Skeletal muscle satellite cell (primary cell): Measurements from ENCODE around the gene ALDH18A1. TPM values are rescaled to one million over a fixed set of nuclear protein-coding genes. Genes with fewer than 3 reads are reported as not detected.
A peak's percentile ranks its signal among the peaks of the same experiment; 100 is the strongest.

Source experiments
- H3K27me3 ChIP-seq: 2 replicates; pipeline ENCODE4 v1.7.0; 2013; ENCODE audit warnings: low read length; ENCODE audit not compliant: control insufficient read depth, insufficient read depth
- H3K36me3 ChIP-seq: 2 replicates; pipeline ENCODE4 v1.7.0; 2013; ENCODE audit warnings: mild to moderate bottlenecking, control low read depth, low read length; ENCODE audit not compliant: insufficient read depth
- H3K4me1 ChIP-seq: 2 replicates; pipeline ENCODE4 v1.7.0; 2013; ENCODE audit warnings: low read length; ENCODE audit not compliant: control insufficient read depth, insufficient read depth
- H3K4me2 ChIP-seq: 2 replicates; pipeline ENCODE4 v1.7.0; 2013; ENCODE audit warnings: mild to moderate bottlenecking, low read length
- H3K4me3 ChIP-seq: 2 replicates; pipeline ENCODE4 v1.7.0; 2013; ENCODE audit warnings: low read length
- H3K9ac ChIP-seq: 2 replicates; pipeline ENCODE4 v1.7.0; 2013; ENCODE audit warnings: mild to moderate bottlenecking, low read depth, low read length, moderate library complexity
- H3K9me3 ChIP-seq: replicated peaks from 2 replicates; pipeline ENCODE4 v1.7.0; 2013; ENCODE audit warnings: mild to moderate bottlenecking, control low read depth, low read length
- total RNA-seq: library from RNA; depleted of rRNA; stranded (reverse); fragments of >200 nt; gene quantifications from 2 replicates; pipeline ENCODE4 v1.2.3, GENCODE V29; 2012; rRNA removed

The ALDH18A1 gene
- 108 and 110 TPM in 2 replicates for total RNA-seq

DNA sequence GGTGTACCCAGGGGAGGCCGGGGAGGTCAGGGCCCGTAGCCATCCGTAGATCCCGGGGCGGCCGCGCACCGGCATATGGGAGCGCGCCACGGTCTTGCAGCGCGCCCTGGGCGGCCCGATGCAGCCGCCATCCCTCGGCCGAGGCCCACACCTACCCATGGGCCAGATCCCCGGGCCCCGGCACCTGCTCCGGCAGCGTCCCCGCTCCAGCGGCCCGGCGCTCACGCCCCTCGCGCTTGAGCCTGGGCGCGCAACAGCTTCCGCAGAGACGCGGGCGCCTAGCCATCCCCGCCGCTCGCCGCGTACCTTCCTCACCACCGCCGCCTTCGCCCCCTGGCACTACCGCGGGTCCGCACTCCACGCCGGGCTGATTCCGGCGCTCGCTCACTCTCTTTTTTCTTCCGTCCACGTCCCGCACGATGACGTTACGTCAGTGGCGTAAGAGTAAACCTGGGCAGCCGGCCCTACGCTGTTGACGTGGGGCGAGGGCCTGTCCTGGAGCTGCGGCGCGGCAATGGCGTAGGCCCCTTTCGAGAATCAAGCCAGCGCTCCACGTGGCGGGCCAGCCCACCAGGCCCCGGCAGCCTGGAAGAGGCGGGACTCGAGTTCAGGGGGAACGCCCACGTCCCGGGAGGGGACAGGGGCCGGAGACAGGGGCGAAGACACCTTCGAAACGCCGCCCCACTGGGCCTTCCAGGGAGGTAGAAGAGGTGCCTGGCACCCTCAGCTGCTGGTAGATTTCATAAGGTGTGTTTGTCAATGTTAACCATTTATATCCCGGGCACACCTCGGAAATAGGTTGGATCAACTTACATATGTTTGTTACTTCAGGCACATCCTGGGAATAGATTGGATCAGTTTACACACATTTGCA is at the start of gene ALDH18A1:
Gene ALDH18A1, minus strand, starts transcription at position 421 of the 874 bp plus-strand sequence. CDS start 3,334 bp downstream, outside the sequence.
- Histone ChIP-seq H3K4me1 (peaks cover 14% of the 10 kb centered on the region), H3K36me3 (peaks cover 16% of the 10 kb centered on the region), H3K27me3 (no peaks in the 10 kb centered on the region), H3K9me3 (no peaks in the 10 kb centered on the region), H3K9ac (peak within 1 kb of the TSS; percentile 92), H3K4me2 (peak within 1 kb of the TSS; percentile 97), H3K4me3 (peak within 1 kb of the TSS; percentile 99)

GRCh38 chr10:95698415-95698814 is 41.9 kb upstream of the ALDH18A1 start:
- H3K9me3 ChIP-seq: no peaks in the 10 kb centered on the region
- no peaks in the 10 kb centered on the region for H3K4me1 ChIP-seq
- no peaks in the 10 kb centered on the region for H3K36me3 ChIP-seq
- no peak overlapping the region for H3K4me2 ChIP-seq
- no peak overlapping the region for H3K4me3 ChIP-seq
- H3K9ac ChIP-seq: no peak overlapping the region
- H3K27me3 ChIP-seq: peaks cover 8% of the 10 kb centered on the region

DNA sequence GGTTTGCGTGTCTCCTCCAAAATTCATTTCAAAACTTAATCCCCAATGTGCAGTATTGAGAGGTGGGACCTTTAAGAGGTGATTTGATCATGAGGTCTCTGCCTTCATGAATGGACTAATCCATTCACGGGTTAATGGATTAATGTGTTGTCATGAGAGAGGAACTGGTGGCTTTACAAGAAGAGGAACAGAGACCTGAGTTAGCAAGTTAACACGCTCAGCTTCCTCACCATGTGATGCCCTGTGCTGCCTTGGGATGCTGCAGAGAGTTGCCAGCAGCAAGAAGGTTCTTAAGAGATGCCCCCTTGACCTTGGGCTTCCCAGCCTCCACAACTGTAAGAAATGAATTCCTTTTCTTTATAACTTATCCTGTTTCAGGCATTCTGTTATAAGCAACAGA is 40.9 kb upstream of the ALDH18A1 start:
- Histone ChIP-seq H3K27me3 (peaks cover 8% of the 10 kb centered on the region), H3K4me3 (no peak overlapping the region), H3K4me2 (no peak overlapping the region), H3K36me3 (no peaks in the 10 kb centered on the region), H3K9ac (no peak overlapping the region), H3K4me1 (peaks cover 7% of the 10 kb centered on the region), H3K9me3 (no peaks in the 10 kb centered on the region)

GRCh38 chr10:95694665-95695064 is 38.2 kb upstream of the ALDH18A1 start:
- no peak overlapping the region for H3K4me2 ChIP-seq
- peaks cover 8% of the 10 kb centered on the region for H3K4me1 ChIP-seq
- no peaks in the 10 kb centered on the region for H3K9me3 ChIP-seq
- no peak overlapping the region for H3K4me3 ChIP-seq
- H3K27me3 ChIP-seq: peaks cover 8% of the 10 kb centered on the region
- peaks cover 5% of the 10 kb centered on the region for H3K36me3 ChIP-seq
- no peak overlapping the region for H3K9ac ChIP-seq

DNA sequence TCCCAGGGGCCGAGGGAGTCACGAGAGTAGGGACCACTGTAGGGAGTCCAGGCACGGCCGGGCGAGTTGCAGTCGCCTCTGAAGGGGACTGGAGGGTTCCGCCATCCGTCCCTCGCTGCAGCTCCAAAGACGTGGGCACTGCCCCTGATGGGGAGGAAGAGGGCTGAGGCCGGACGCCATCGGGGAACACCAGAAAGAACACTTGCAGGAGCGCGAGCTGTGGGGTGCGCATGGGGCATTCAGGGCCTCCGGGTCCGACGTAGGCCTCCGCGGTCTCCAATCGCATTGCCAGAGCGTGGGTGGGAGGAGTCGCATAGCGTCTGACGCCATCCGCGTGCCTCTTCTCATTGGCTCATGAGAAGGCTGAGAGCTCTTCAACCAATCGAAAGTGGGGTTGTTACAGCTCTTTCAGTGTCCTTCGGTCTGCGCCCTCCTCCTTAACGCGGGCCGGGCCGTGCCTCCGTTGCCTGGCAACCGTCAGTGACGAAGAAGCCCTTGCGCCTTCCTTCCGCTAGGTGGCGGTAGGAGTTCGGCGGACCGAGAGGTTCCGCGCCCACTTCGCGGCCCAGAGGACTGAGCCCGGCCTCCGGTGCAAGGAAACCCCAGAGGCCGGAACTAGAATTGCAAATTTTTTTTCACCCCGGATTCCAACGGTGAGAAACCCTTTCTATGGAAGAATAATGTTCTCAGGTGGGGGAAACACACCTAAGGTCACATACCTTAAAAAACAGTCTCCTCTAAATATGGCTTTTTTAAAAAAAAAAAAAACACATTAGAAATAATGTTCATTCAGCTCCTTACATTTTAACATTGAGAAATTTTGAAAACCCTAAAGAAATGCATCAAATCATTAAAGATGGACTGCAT is 37.4 kb upstream of the ALDH18A1 start, which contains the start of gene TCTN3:
Gene TCTN3, minus strand, starts transcription at position 260 of the 867 bp plus-strand sequence. Its CDS starts 28 bp downstream, at position 232.
- Histone ChIP-seq H3K36me3 (peaks cover 7% of the 10 kb centered on the region), H3K9ac (peak within 1 kb of the TSS; percentile 93), H3K4me1 (peaks cover 8% of the 10 kb centered on the region), H3K27me3 (peaks cover 8% of the 10 kb centered on the region), H3K4me3 (peak within 1 kb of the TSS; percentile 93), H3K4me2 (peak within 1 kb of the TSS; percentile 86), H3K9me3 (no peaks in the 10 kb centered on the region)

DNA sequence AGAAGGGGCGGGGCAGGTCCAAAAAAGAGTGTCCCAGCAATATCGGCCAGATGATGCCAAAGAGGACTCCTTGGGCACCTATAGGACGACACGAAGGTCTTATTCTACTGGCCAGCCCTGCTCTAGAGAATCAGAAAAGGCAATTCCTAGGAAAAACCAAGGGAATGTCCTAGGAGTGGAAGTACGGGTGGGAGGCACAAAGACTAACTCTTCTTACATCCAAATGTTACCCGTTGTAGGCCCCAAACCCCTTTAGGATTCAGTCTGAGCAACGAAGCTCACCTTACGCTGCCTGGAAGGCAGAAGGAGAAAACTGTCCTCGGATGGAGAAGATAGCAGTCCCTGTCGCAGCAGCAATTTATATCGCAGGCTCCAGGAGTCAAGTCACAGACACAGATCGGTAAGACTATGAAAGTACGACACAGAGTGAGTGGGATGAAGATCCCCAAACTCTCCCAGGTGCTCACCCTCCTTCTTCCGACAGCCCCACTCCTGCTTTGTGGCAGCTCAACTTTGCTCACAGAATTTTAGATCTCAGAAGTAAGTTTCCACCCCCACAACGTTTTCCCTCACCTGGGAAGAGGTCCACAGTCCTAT is 36.7 kb upstream of the ALDH18A1 start:
- Histone ChIP-seq H3K4me1 (peaks cover 8% of the 10 kb centered on the region), H3K27me3 (peaks cover 5% of the 10 kb centered on the region), H3K4me2 (peak overlapping the region; percentile 86), H3K9me3 (no peaks in the 10 kb centered on the region), H3K9ac (peak overlapping the region; percentile 93), H3K4me3 (peak overlapping the region; percentile 93), H3K36me3 (peaks cover 13% of the 10 kb centered on the region)

DNA sequence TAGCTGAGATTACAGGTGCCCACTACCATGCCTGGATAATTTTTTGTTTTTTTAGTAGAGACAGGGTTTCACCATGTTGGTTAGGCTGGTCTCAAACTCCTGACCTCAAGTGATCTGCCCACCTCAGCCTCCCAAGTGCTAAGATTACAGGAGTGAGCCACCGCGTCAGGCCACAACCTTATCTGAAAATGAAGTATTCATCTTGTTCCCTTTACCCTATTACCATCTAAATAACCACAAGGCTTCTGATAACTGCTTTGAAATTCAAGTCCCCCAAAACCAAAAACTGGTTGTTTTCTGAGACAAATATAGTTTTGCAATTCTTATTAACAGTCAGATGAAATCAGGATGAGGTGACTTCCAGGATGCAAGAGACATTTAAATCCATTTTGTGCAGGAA is 34.8 kb upstream of the ALDH18A1 start:
- Histone ChIP-seq H3K4me1 (peaks cover 8% of the 10 kb centered on the region), H3K9me3 (no peaks in the 10 kb centered on the region), H3K27me3 (no peaks in the 10 kb centered on the region), H3K9ac (no peak overlapping the region), H3K4me3 (no peak overlapping the region), H3K4me2 (no peak overlapping the region), H3K36me3 (peaks cover 25% of the 10 kb centered on the region)

GRCh38 chr10:95688648-95689047 is 32.1 kb upstream of the ALDH18A1 start:
- H3K36me3 ChIP-seq: peaks cover 45% of the 10 kb centered on the region
- H3K27me3 ChIP-seq: no peaks in the 10 kb centered on the region
- H3K9me3 ChIP-seq: no peaks in the 10 kb centered on the region
- peaks cover 8% of the 10 kb centered on the region for H3K4me1 ChIP-seq
- no peak overlapping the region for H3K4me3 ChIP-seq
- no peak overlapping the region for H3K4me2 ChIP-seq
- no peak overlapping the region for H3K9ac ChIP-seq

- no peak overlapping the region for H3K9ac ChIP-seq
- H3K4me1 ChIP-seq: no peaks in the 10 kb centered on the region
- no peak overlapping the region for H3K4me3 ChIP-seq
- no peaks in the 10 kb centered on the region for H3K9me3 ChIP-seq
- no peak overlapping the region for H3K4me2 ChIP-seq
- peaks cover 63% of the 10 kb centered on the region for H3K36me3 ChIP-seq
- no peaks in the 10 kb centered on the region for H3K27me3 ChIP-seq
Measured at GRCh38 chr10:95683966-95684365, 27.5 kb upstream of the ALDH18A1 start.

DNA sequence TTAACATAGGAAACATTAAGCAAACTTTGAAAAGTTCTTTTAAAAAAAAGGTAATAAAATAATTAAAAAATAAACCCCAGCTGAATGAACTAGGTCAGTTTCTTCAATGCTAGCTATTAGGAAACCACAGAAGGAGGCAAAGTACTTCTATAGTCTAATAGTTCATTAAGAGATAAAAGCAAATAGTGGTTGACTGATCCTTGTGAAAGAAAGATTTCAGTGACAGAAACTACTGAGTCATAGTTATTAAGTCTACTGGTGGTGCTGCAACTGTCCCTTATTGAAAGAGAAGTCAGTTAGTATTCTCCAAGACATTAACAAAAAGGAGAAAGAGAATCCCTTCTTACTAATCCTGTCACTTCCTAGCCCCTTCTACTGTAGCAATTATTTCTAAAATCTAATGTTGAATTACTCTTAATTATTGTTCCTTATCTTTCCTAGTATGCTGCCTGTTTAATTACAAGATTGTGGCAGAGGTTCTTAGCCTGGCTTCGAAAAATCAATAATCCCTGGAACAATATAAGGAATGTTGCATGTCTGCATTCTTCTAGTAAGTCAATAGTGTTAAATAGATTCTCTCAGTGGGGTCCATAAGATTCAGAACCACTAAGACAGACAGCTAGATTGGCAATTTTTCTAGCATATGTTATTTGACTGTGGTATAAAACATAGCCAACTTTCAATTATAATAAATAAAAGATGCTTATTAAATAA is 19.0 kb upstream of the ALDH18A1 start:
- Histone ChIP-seq H3K9ac (no peak overlapping the region), H3K9me3 (no peaks in the 10 kb centered on the region), H3K4me2 (no peak overlapping the region), H3K36me3 (peaks cover 21% of the 10 kb centered on the region), H3K4me1 (no peaks in the 10 kb centered on the region), H3K27me3 (no peaks in the 10 kb centered on the region), H3K4me3 (no peak overlapping the region)
